ENCODE measurements around the gene AQP12A.

AQP12A gene

DNA sequence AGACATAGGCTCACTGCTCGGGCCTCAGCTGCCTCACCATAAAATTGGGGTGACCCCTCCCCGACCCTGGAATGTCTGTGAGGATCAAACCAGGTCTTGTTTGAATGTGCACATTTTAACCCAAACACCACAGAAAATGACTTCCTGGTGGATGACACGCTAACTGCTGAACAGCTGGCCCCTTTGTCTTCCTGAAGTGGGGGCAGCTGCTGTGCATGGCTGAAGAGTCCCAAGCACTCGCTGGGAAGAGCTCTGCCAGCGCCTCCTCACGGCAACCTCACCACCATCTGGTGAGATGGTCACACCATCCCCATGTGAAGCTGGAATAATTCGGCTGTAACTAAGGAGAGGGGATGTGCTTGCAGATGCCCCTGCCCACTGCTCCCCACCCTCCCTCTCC is 34.0 kb downstream of the AQP12A start:
- H3K36me3 ChIP-seq (ENCODE audit: insufficient read depth, low read length) = no peaks in the 10 kb centered on the region
- no peaks in the 10 kb centered on the region for H3K79me2 ChIP-seq (ENCODE audit: insufficient read depth, low read length)
- H3K27ac ChIP-seq (ENCODE audit: low read length) = no peak overlapping the region
- H3K9ac ChIP-seq (ENCODE audit: low read depth, low read length) = no peak overlapping the region
- H3K4me1 ChIP-seq (ENCODE audit: insufficient read depth, low read length) = no peaks in the 10 kb centered on the region
- no peak for TF ChIP-seq EZH2 (IDR thresholded peaks at IDR 0.05; ENCODE audit: borderline replicate concordance, low read depth, low read length, severe bottlenecking)
- TF ChIP-seq, protein P1, sequence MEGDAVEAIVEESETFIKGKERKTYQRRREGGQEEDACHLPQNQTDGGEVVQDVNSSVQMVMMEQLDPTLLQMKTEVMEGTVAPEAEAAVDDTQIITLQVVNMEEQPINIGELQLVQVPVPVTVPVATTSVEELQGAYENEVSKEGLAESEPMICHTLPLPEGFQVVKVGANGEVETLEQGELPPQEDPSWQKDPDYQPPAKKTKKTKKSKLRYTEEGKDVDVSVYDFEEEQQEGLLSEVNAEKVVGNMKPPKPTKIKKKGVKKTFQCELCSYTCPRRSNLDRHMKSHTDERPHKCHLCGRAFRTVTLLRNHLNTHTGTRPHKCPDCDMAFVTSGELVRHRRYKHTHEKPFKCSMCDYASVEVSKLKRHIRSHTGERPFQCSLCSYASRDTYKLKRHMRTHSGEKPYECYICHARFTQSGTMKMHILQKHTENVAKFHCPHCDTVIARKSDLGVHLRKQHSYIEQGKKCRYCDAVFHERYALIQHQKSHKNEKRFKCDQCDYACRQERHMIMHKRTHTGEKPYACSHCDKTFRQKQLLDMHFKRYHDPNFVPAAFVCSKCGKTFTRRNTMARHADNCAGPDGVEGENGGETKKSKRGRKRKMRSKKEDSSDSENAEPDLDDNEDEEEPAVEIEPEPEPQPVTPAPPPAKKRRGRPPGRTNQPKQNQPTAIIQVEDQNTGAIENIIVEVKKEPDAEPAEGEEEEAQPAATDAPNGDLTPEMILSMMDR (IDR thresholded peaks at IDR 0.05; ENCODE audit: borderline replicate concordance, extremely low read depth, low read length, poor library complexity, severe bottlenecking) = no peak
- no peaks in the 10 kb centered on the region for H3K9me3 ChIP-seq (ENCODE audit: insufficient read depth, low read length, severe bottlenecking)
- no peak overlapping the region for H2AFZ ChIP-seq (ENCODE audit: low read depth, low read length)
- no peak overlapping the region for H3K4me2 ChIP-seq (ENCODE audit: insufficient read depth, low read length)
- H3K27me3 ChIP-seq (ENCODE audit: insufficient read depth, low read length, poor library complexity) = no peaks in the 10 kb centered on the region
- peaks cover 30% of the 10 kb centered on the region for H4K20me1 ChIP-seq (ENCODE audit: insufficient read depth, low read length)
- no peak overlapping the region for H3K4me3 ChIP-seq (ENCODE audit: low read depth in 1 of 2, low read length in 2 of 2)
- no peak for DNase-seq
- no peak for ATAC-seq (ENCODE audit: insufficient read depth, low read depth)

DNA sequence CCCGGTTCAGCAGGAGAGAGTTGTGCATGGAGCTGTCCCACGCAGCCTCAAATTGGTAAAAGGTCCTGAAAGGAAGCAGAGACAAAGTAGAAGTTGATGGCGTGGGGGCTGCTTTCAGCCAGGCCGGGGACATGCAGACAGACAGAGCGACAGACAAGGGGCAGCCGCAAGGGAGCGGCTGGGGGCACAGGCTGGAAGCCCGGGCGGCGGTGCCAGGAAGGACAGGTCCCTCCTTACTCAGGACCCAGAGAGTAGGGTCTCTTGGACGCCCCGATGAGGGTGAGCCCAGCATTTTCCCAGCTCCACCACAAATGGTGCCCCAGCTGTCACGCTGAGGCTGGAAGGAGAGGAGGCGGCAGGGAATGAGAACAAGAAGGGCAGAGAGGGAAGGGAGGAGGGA is 35.2 kb downstream of the AQP12A start:
- H3K36me3 ChIP-seq (ENCODE audit: insufficient read depth, low read length) = no peaks in the 10 kb centered on the region
- H3K79me2 ChIP-seq (ENCODE audit: insufficient read depth, low read length) = no peaks in the 10 kb centered on the region
- H3K4me1 ChIP-seq (ENCODE audit: insufficient read depth, low read length) = no peaks in the 10 kb centered on the region
- ATAC-seq (ENCODE audit: insufficient read depth, low read depth) = no peak
- no peak overlapping the region for H2AFZ ChIP-seq (ENCODE audit: low read depth, low read length)
- H3K9me3 ChIP-seq (ENCODE audit: insufficient read depth, low read length, severe bottlenecking) = no peaks in the 10 kb centered on the region
- peaks cover 22% of the 10 kb centered on the region for H4K20me1 ChIP-seq (ENCODE audit: insufficient read depth, low read length)
- no peak for DNase-seq
- H3K4me2 ChIP-seq (ENCODE audit: insufficient read depth, low read length) = no peak overlapping the region
- H3K9ac ChIP-seq (ENCODE audit: low read depth, low read length) = no peak overlapping the region
- H3K27ac ChIP-seq (ENCODE audit: low read length) = no peak overlapping the region
- H3K27me3 ChIP-seq (ENCODE audit: insufficient read depth, low read length, poor library complexity) = peaks cover 3% of the 10 kb centered on the region
- TF ChIP-seq, protein P1 (IDR thresholded peaks at IDR 0.05; ENCODE audit: borderline replicate concordance, extremely low read depth, low read length, poor library complexity, severe bottlenecking) = no peak
- no peak for TF ChIP-seq EZH2 (IDR thresholded peaks at IDR 0.05; ENCODE audit: borderline replicate concordance, low read depth, low read length, severe bottlenecking)
- H3K4me3 ChIP-seq (ENCODE audit: low read depth in 1 of 2, low read length in 2 of 2) = no peak overlapping the region

DNA sequence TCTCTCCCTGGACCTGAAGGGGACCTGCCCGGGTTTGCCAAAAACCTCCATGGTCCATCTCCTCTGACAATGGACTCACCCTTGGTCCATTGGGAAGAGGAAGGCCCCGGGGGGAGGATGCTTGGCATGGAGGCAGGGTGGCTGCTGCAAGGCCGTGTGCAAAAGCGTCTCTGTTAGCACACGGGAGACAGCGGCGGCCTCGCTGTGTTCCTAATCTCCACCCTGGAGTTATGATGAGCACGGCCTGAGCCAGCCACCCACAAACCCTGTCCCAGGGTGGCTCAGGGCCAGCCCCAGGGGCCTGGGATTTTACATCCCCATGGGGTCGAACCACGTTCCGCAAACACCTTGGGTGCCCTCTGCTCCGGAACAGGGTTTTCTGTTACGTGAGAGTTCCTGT is 35.8 kb downstream of the AQP12A start:
- peaks cover 3% of the 10 kb centered on the region for H3K27me3 ChIP-seq (ENCODE audit: insufficient read depth, low read length, poor library complexity)
- DNase-seq = no peak
- no peak overlapping the region for H3K27ac ChIP-seq (ENCODE audit: low read length)
- no peaks in the 10 kb centered on the region for H3K9me3 ChIP-seq (ENCODE audit: insufficient read depth, low read length, severe bottlenecking)
- TF ChIP-seq, protein P1 (IDR thresholded peaks at IDR 0.05; ENCODE audit: borderline replicate concordance, extremely low read depth, low read length, poor library complexity, severe bottlenecking) = no peak
- TF ChIP-seq EZH2 (IDR thresholded peaks at IDR 0.05; ENCODE audit: borderline replicate concordance, low read depth, low read length, severe bottlenecking) = no peak
- ATAC-seq (ENCODE audit: insufficient read depth, low read depth) = no peak
- H3K4me2 ChIP-seq (ENCODE audit: insufficient read depth, low read length) = no peak overlapping the region
- H2AFZ ChIP-seq (ENCODE audit: low read depth, low read length) = no peak overlapping the region
- no peak overlapping the region for H3K9ac ChIP-seq (ENCODE audit: low read depth, low read length)
- H3K36me3 ChIP-seq (ENCODE audit: insufficient read depth, low read length) = no peaks in the 10 kb centered on the region
- no peaks in the 10 kb centered on the region for H3K4me1 ChIP-seq (ENCODE audit: insufficient read depth, low read length)
- H3K79me2 ChIP-seq (ENCODE audit: insufficient read depth, low read length) = no peaks in the 10 kb centered on the region
- peaks cover 20% of the 10 kb centered on the region for H4K20me1 ChIP-seq (ENCODE audit: insufficient read depth, low read length)
- no peak overlapping the region for H3K4me3 ChIP-seq (ENCODE audit: low read depth in 1 of 2, low read length in 2 of 2)

DNA sequence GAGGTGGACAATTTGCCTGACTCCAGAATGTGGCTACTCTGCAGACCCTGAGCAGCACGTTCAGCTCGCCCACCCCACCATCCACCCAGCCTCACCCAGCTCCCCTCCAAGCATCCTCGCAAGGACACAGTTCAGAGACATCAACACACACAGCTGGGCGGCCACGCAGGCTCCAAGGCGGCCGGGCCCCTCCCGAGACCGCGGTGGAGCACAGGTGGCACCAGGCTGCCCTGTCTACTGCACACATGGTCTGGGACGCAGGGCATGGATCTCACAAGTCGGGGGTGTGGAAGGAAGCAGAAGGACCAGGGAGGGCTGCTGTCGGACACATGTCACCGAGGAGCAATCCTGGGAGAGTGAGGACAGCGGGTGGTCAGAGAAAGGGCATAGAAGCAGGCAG is 36.2 kb downstream of the AQP12A start:
- Histone ChIP-seq H3K9ac (ENCODE audit: low read depth, low read length) (no peak overlapping the region), H3K4me2 (ENCODE audit: insufficient read depth, low read length) (no peak overlapping the region), H3K36me3 (ENCODE audit: insufficient read depth, low read length) (no peaks in the 10 kb centered on the region), H4K20me1 (ENCODE audit: insufficient read depth, low read length) (peaks cover 20% of the 10 kb centered on the region), H2AFZ (ENCODE audit: low read depth, low read length) (no peak overlapping the region), H3K79me2 (ENCODE audit: insufficient read depth, low read length) (no peaks in the 10 kb centered on the region), H3K4me3 (ENCODE audit: low read depth in 1 of 2, low read length in 2 of 2) (no peak overlapping the region), H3K9me3 (ENCODE audit: insufficient read depth, low read length, severe bottlenecking) (no peaks in the 10 kb centered on the region), H3K27me3 (ENCODE audit: insufficient read depth, low read length, poor library complexity) (peaks cover 3% of the 10 kb centered on the region), H3K4me1 (ENCODE audit: insufficient read depth, low read length) (no peaks in the 10 kb centered on the region), H3K27ac (ENCODE audit: low read length) (no peak overlapping the region)
- ATAC-seq (ENCODE audit: insufficient read depth, low read depth) (no peak), DNase-seq (no peak)
- TF ChIP-seq EZH2 (IDR thresholded peaks at IDR 0.05; ENCODE audit: borderline replicate concordance, low read depth, low read length, severe bottlenecking) = no peak
- TF ChIP-seq, protein P1 (IDR thresholded peaks at IDR 0.05; ENCODE audit: borderline replicate concordance, extremely low read depth, low read length, poor library complexity, severe bottlenecking) = no peak
